GM19455 (cell line): ENCODE measurements around the gene AP4E1.
"Not testable (repeated sequence)": the region's sequence is repeated elsewhere in the genome, so short reads cannot be mapped to it uniquely, and the experiment has no call there.

Experiments
- ATAC-seq: cut with Tn5 transposase; IDR thresholded peaks from one replicate; pipeline ENCODE4 v1.9.1; 2021; ENCODE audit not compliant: unreplicated experiment

Gene AP4E1

DNA sequence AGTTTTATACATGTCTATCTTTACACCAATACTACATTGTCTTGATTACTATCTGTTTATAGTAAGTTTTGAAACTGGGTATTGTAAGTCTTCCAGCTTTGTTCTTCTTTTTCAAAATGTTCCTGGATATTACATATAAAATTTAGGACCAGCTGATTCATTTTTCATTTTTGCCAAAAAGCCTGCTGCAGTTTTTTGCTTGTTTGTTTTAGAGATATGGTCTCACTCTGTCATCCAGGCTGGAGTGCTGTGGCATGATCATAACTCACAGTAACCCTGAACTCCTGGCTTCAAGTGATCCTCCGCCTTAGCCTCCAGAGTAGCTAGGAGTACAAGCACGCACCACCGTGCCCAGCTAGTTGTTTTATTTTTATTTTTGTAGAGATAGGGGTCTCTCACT lies 20.4 kb upstream of the AP4E1 start:
- no peak for ATAC-seq

DNA sequence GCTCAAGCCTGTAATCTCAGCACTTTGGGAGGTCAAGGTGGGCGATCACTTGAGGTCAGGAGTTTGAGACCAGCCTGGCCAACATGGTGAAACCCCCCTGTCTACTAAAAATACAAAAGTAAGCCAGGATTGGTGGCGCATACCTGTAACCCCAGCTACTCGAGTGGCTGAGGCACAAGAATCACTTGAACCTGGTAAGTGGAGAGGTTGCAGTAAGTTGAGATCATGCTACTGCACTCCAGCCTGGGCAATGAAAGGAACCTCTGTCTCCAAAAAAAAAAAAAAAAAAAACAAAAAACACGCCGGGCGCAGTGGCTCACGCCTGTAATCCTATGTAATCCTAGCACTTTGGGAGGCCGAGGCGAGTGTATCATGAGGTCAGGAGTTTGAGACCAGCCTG lies 18.9 kb upstream of the AP4E1 start:
- ATAC-seq = no peak

DNA sequence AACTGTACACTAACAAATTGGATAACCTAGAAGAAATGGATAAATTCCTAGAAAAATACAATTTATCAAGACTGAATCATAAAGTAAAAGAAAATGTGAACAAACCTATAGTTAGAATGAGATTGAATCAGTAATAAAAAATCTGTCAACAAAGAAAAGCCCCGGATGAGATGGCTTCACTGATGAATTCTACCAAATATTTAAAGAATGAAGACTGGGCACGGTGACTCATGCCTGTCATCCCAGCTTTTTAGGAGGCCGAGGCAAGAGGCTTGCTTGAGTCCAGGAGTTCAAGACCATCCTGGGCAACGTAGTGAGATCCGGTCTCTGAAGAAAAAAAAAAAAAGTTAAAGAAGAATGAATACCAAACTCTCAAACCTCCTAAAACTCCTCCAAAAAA lies 17.7 kb upstream of the AP4E1 start:
- no peak for ATAC-seq

DNA sequence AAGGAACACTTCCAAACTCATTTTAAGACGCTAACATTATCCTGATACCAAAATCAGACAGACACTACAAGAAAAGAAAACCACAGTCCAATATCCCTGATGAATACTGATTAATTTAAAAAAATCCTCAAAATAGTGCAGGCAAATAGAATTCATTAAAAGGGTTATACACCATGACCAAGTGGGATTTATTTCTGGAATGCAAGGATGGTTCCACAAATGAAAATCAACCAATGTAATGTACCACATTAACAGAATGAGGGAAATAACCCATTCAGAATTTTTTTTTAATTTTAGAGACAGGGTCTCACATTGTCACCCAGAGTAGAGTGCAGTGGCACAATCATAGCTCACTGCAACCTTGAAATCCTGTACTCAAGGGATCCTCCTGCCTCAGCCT lies 17.3 kb upstream of the AP4E1 start:
- ATAC-seq = no peak

DNA sequence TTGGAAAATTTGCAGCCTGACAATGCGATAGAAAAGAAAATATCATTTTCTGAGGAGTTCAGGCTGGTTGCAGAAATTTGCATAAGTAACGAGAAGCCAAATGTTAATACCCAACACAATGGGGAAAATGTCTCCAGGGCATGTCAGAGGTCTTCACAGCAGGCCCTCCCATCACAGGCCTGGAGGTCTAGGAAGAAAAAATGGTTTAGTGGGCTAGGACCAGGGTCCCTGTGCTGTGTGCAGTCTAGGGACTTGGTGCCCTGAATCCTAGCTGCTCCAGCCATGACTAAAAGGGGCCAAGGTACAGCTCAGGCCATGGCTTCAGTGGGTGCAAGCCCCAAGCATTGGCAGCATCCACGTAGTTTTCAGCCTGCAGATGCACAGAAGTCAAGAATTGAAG lies 14.5 kb upstream of the AP4E1 start:
- no peak for ATAC-seq

DNA sequence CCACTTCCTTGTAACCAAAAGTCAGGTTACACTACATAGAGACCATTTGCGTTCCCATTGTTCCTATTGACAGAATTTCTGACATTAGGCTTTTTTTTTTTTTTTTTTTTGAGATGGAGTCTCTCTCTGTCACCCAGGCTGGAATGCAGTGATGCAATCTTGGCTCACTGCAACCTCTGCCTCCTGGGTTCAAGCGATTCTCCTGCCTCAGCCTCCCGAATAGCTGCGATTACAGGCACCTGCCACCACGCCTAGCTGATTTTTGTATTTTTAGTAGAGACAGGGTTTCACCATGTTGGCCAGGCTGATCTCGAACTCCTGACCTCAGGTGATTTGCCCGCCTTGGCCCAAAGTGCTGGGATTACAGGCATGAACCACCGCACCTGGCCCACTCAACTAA lies 7.1 kb upstream of the AP4E1 start:
- ATAC-seq = not testable (repeated sequence)

DNA sequence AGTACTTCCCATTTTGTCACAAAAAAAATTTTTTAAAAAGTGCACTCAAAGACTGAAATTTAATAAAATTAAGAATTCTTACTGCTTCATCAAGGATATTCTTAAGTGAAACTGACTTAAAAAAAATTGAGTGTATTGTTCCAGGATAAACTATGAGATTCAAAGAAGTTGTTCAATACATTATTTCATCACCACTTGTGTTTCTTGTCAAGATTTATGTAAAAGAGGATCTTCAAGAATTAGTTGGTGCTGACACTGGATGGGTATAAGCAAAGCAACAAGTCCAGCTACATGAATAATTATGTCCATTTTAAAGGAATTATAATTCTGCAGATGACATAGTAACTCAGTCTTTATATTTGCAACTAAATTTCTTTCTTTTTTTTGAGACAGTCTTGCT lies 4.3 kb upstream of the AP4E1 start:
- ATAC-seq = no peak

DNA sequence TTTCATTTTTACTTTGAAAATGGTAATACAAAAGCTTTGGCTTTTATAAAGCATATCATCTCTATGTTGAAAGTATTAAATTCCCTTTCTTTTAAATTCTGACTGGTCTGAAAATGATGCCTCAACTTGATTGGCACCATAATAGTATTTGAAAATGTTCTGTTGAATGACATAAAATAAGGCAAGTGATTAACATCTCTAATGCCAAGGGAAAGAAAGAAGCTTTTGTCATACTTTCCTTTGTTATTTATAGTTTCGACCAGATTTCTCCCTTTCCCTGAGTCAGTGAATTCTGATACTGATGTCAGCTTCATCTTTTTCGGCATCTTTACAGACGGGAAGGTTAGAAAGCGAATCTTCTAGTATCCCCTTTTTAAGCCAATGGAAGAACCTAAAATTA lies 3.4 kb upstream of the AP4E1 start:
- ATAC-seq = no peak

DNA sequence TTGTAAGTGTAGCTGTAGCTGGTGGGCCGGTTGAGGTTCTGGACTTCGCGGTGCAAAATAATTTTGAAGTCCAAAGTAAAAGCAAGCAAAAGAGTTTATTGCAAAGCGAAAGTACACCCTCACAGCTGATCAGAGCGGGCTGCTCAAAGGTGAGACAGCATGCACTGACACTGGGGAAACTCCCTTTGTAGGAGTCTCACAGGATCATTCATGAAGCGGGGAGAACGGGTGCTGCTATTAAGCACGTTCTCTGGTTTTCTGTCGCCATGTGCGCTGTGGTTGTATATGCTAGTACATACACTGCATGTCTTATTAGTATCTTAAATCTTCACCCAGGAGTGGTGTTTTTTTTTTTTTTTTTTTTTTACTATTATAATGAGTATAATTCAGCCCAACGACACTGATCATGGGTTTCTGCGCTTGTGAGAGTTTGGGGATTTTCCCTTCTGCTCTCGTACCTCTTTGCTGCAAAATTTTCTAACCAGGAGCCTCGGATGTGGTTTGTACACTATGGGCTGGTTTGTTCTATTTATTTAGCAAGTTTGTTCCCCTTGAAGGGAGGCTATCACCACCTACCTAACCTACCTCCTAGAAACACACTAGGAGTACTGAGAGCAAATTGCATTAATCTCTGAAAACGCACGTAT lies 1.4 kb upstream of the AP4E1 start:
- ATAC-seq = peak; percentile 47

DNA sequence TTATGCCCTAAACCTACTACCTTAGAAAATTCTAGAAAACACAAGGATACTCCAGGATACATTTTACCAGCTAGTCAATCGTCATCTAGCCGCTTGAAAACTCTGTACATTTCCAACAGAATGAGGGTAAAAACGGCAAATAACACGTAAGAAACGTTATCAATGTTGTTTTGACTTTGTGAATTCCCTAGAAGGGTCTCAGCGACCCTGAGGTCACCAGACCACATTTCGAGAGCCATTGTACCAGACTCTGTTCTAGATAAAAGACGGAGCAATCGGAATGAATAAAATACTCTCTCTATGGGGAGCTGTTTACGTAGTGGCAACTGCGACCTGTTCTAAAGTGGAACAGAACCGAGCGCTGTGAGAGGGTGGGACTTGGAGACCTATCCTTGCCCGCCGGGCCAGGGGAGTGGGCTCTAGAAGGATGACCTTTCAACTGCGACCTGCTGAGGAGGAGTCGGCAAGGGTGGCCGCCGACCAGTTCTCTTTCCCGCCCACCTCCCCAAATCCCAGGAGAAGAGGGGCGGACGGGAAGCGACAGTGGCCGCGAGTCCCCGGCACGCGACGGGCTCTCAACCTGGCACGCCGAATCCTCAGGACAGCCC lies 778 bp upstream of the AP4E1 start:
- no peak for ATAC-seq

DNA sequence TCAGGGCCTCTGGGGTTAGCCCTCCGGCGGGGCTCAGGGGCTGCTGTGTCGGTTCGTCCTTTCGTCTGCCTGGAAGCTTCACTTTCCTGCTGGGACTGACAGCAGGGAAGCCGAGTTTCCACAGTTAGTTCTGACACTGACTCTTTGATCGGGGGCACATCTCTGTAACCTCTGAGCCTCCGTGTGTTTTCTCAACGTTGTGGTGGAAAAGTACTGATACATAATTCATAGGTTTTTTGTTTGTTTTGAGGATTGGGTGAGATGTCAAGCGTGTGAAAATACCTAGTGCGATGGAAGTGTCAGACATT lies 481 bp downstream of the AP4E1 start:
- ATAC-seq = peak; percentile 2

DNA sequence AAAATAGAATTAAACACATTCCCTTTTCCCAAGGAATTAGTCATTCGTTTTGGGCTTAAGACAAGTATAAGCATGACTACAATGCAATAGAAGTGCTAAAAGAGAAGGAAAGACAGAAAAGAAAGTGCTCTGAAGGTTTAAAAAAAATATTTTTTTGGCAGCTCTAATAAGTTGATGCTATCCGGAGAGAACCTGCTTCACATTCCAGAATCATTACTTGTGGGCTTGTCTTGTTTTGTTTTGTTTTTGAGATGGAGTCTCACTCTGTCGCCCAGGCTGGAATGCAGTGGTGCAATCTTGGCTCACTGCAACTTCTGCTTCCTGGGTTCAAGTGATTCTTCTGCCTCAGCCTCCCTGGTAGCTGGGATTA lies 1.9 kb downstream of the AP4E1 start:
- not testable (repeated sequence) for ATAC-seq

DNA sequence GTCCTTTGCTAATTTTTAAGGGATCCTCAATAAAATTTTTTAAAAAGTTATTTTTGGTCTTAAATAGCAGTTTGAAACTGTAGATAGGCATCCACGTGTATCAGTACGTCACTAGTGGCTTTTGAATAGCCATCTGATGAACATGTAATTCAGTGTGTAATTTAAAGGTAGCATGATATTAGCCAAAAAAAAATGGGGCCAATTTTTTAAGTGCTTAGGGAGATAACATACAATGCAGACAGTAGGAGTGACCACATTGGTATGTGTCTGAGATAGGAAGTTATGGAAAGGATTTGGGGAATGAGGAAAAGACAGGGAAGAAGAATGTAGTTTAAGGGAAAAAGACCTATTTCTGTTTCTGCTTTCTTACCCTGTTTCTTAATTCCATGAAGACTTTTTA lies 2.5 kb downstream of the AP4E1 start:
- no peak for ATAC-seq

DNA sequence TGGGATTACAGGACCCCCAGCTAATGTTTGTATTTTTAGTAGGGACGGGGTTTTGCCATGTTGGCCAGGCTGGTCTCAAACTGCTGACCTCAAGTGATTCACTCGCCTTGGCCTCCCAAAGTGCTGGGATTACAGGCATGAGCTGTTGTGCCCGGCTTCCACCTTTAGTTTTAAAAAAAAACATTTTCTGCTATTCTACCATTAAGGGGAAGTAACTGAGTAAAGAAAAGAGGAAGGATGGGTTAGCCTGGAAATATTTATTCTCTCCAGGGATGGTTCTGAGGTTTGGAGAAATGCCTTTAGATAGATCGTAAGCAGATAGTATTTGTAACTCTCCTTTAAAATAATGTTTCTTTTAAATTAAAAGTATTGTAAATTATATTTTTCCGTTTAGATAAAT lies 3.1 kb downstream of the AP4E1 start:
- ATAC-seq = no peak

DNA sequence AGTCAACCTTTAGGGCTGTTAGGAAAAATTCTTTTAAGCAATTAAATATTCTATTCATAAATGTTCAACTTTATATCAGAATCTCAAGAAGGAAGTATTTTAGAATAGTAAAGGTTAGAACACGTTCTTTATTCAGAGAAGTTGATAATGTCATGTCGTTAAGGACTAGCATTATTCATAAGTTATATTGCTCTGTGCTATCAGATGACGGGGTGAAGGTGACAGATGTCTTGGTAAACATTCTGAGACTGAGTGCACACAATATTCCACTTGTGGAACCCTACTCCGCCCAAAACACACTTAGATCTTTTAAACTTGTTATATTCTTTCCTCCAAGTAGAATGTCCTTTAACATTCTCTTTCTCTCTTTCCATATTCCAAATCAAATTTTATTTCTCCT lies 7.9 kb downstream of the AP4E1 start:
- no peak for ATAC-seq

DNA sequence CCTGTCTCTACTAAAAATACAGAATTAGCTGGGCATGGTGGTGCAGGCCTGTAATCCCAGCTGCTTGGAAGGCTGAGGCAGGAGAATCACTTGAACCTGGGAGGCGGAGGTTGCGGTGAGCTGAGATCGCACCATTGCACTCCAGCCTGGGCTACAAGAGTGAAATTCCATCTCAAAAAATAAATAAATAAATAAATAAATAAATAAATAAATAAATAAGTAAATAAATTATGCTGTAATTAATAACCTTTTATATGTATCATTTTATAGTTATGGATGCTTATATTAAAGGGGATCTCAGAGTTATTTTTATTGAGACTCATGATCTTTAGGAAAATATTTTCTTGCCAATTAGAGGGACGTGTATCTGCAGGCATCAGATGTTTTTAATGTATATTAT lies 10.9 kb downstream of the AP4E1 start:
- ATAC-seq = not testable (repeated sequence)

DNA sequence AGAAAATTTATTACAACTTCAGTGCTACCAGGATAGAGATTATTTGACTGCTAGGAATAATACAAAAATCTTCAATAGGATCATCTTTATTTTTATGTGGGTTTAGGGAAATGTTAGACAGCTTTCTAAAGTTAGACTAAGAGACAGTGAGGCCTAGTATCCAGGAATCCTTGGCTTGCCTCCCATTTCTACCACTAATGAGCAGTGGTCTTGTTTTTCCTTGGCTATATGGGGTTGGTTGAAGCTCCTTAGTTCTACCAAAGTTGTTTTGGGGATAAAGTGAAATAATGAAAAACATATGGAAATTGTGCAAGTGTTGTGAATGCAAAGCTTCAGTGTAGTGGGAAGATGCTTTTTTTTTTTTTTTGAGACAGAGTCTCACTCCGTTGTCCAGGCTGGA lies 16.8 kb downstream of the AP4E1 start:
- no peak for ATAC-seq

DNA sequence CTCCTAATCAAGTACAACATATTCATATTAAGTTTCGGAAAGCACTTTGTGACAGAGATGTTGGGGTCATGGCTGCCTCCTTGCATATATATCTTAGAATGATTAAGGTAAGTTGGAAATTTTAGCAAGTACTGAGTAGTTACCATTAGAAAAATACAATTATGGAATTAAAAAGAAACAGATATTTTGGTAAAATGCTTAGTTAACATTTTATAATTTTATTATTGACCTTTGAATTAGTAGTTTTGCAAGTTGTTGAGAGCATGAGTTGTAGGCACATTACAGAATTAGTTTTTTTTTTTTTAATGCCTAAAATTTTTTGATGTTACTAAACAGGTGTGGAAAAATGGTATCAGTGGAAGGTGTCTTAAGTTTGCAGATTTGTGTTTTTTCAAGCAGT lies 20.6 kb downstream of the AP4E1 start:
- no peak for ATAC-seq

DNA sequence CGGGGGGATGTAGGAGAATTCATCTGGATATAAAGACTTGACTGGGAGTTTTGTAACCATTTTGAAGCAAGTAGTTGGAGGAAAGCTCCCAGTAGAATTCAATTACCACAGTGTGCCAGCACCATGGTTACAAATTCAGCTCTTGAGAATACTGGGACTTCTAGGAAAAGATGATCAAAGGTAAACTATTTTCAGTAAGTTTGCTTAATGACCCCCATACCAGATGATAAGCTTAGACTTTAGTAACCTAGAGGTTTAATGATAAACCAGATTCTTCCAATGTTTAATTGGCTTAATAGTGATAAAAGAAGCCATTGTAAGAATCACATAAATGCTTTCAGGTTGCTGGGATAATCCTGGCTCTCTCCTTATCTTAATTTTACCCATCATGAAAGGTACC lies 22.3 kb downstream of the AP4E1 start:
- ATAC-seq = no peak

DNA sequence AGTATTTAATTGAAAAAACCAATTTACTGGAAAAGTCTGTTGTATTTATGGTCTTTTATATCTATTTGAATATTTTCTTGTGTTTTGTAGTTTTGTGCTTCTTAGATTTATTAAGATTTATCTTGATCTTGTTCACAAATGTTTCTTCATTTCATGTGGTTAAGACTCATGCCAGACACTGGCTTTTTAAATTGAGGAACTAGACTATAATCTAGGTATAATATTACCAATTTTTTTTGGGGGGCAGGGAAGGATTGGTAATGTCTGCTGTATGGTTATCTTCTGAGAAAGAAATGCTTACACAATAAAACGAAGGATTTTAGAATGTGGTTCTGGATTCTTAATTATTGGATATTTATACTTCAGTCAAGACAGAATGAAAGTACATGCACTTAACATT lies 24.9 kb downstream of the AP4E1 start:
- ATAC-seq = no peak

DNA sequence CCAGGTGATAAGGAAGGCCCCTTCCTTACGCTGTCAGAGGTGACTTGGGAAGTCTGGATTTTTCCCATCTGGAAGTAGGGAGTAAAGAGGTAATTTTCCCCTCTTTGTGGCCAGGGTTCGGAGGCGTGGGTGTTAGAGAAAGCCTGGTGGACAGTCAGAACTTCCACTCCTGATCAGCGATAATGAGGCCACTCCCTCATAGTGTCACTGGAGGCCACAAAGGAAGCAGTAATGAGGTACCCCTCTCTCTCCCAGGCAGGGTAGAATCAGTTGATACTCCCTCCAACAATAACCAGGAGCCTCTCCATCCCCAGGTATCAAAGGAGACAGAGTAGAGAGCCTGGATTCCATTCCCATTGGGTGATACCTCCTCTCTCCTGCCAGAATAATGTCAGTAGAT lies 30.0 kb downstream of the AP4E1 start:
- ATAC-seq = no peak

DNA sequence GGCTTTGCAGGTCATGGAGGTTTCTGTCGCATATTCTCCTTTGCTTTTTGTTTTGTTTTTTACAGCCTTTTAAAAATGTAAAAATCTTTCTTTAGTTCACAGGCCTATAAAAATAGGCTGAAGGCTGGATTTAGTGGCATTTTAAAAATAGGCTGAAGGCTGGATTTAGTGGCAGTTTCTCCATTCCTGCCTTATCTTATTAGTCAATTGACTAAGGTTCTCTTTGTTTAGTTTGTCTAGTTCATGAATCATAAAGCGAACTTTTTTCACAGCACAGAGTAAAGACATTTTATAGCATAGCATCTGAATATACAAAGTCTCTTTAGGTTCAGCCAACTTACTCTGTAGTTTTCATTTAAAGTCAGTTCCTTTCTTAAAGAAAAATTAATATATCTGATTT lies 31.4 kb downstream of the AP4E1 start:
- no peak for ATAC-seq

DNA sequence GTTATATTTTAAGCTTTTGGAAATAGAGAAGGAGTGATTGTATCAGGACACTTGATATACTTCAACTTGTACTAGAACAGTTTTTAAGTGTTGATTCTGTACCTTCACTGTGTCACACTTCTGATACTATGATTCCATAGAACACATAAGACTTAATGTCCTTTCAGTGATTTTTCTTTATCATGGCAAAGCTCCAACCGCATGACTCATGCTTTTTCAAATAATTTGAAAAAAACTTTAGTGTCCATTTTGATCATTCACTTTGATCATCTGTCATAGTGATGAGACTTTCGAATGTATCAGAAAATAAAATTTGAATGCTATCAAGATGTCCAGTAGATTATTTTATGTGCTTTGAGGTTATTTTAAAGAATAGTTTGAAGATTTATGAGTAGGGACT lies 32.0 kb downstream of the AP4E1 start:
- no peak for ATAC-seq

DNA sequence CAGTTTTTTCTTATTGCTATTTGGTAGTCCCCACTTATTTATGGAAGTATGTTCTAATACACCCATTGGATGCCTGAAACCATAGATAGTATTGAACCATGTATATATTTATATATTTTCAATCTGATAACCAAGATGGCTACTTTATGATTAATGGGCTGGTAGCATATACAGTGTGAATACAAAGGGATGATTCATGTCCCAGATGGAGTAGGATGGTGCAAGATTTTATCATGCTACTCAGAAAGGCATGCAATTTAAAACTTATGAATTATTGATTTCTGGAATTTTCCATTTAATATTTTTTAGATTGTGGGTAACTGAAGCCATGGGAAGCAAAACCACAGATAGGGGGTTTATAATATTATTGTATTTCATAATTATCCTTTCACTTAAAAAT lies 35.2 kb downstream of the AP4E1 start:
- ATAC-seq = no peak
